Measurements from ENCODE around the gene RBM4B.

DNA sequence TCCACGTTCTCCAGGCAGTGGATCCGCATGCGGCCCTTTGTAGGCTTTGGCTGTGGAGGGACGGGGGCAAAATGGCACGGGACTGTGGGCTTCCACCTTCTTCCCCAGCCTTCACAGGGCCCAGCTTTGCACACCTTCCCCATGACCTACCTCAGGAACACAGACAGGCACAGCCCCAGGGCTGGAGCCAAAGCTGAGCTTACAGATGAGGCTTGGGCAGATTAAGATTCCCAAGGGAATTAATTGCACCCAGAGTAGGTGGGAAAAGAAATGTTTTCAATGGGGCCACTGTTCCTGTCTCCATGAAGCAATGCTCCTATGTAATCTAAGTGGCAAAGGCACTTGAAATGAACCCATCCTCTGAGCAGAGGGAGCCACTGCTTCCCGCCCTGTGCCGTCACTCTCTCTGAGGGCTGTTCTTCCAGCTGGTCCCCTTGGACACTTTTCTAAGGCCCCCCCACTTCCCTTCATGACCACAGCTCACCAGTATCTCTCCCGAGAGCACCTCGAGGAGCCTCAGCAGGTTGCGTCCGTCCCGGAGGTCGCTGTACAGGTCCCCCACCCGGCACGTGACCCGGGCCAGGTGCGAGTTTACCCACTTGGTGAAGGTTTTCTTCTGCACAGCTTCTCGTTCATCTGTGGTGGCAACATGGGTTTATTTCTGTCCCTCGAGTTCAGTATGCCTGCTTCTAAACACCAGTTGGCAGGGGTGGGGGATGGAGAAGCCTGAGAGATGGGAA is 37.8 kb upstream of the RBM4B start:
- TF ChIP-seq TEAD4 (IDR thresholded peaks at IDR 0.05), result no peak
- no peak for TF ChIP-seq EGR1 (IDR thresholded peaks at IDR 0.05)
- no peak for TF ChIP-seq RAD21 (IDR thresholded peaks at IDR 0.05; ENCODE audit: low read depth)
- no peak for TF ChIP-seq TCF12 (IDR thresholded peaks at IDR 0.05; ENCODE audit: low read depth)
- no peak for TF ChIP-seq EP300 (IDR thresholded peaks at IDR 0.05; ENCODE audit: borderline replicate concordance)
- no peak for TF ChIP-seq FOXM1 (IDR thresholded peaks at IDR 0.05; ENCODE audit: borderline replicate concordance, low read depth)

All from Ishikawa (cell line).